ENCODE results near the gene PAK5.

DNA sequence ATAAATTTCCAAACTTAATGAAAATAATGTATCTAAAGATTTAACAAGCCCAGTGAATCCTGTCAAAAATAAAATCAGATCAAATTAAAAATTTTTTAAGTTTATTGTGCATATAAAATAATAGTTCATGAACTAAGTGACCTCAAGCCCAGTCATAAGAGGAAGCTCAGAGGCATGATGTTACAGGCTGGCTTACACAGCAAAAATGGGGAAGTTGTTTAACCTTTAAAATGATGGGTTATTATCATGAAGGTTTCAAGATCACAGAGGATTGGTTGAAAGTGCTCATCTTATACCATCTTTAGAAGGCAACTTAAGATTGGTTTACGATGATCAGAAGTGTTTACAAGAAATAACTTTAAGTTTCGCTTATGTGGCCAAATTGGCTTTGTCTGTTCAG lies 102.5 kb downstream of the PAK5 start:
- TF ChIP-seq, protein P1, sequence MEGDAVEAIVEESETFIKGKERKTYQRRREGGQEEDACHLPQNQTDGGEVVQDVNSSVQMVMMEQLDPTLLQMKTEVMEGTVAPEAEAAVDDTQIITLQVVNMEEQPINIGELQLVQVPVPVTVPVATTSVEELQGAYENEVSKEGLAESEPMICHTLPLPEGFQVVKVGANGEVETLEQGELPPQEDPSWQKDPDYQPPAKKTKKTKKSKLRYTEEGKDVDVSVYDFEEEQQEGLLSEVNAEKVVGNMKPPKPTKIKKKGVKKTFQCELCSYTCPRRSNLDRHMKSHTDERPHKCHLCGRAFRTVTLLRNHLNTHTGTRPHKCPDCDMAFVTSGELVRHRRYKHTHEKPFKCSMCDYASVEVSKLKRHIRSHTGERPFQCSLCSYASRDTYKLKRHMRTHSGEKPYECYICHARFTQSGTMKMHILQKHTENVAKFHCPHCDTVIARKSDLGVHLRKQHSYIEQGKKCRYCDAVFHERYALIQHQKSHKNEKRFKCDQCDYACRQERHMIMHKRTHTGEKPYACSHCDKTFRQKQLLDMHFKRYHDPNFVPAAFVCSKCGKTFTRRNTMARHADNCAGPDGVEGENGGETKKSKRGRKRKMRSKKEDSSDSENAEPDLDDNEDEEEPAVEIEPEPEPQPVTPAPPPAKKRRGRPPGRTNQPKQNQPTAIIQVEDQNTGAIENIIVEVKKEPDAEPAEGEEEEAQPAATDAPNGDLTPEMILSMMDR (conservative IDR thresholded peaks at IDR 0.05; ENCODE audit: low read depth, low read length), result no peak
- TF ChIP-seq EZH2phosphoT487 (IDR thresholded peaks at IDR 0.05; ENCODE audit: borderline replicate concordance, low read length), result no peak
- no peak for TF ChIP-seq EZH2 (IDR thresholded peaks at IDR 0.05; ENCODE audit: low read length, unreplicated experiment)

All from PC-3 (cell line).